ENCODE measurements around the gene ALOX15.
"Not testable (repeated sequence)": the region's sequence is repeated elsewhere in the genome, so short reads cannot be mapped to it uniquely, and the experiment has no call there.

ALOX15 gene

GRCh38 chr17:4590981-4591453, 50.5 kb downstream of the ALOX15 start:
- no peak for DNase-seq

- not testable (repeated sequence) for DNase-seq
These were observed 51.4 kb downstream of the ALOX15 start for GRCh38 chr17:4590042-4590441.

GRCh38 chr17:4588898-4589625, 52.4 kb downstream of the ALOX15 start:
- no peak for DNase-seq

GRCh38 chr17:4588391-4588790, 53.1 kb downstream of the ALOX15 start:
- DNase-seq, result no peak

GRCh38 chr17:4587803-4588202, 53.7 kb downstream of the ALOX15 start:
- no peak for DNase-seq

- no peak for DNase-seq
These were observed 54.3 kb downstream of the ALOX15 start for GRCh38 chr17:4587195-4587594.

GRCh38 chr17:4586043-4586442, 55.4 kb downstream of the ALOX15 start:
- DNase-seq, result no peak

GRCh38 chr17:4585638-4585994, 55.9 kb downstream of the ALOX15 start:
- no peak for DNase-seq

GRCh38 chr17:4584917-4585637, 56.4 kb downstream of the ALOX15 start:
- DNase-seq, result no peak

- DNase-seq, result peak; percentile 67
These were observed 57.2 kb downstream of the ALOX15 start, which contains the start of gene SMTNL2 for GRCh38 chr17:4584101-4584916. Gene SMTNL2, plus strand, starts transcription at chr17:4584529. Its CDS starts 77 bp downstream, at chr17:4584606.

GRCh38 chr17:4583782-4584100, 57.7 kb downstream of the ALOX15 start:
- no peak for DNase-seq

- no peak for DNase-seq
These were observed 58.3 kb downstream of the ALOX15 start for GRCh38 chr17:4583206-4583605.

- DNase-seq, result no peak
These were observed 58.8 kb downstream of the ALOX15 start for GRCh38 chr17:4582691-4583090.

- DNase-seq, result no peak
These were observed 59.4 kb downstream of the ALOX15 start for GRCh38 chr17:4582101-4582501.

Measured in activated effector memory CD4-positive, alpha-beta T cell treated with anti-CD3 and anti-CD28 coated beads, Interleukin-2, amount 50 U/mL, for 16 hours (primary cell).